ELR (cell line): ENCODE results near the gene TAF7.
A peak's percentile ranks its signal among the peaks of the same experiment; 100 is the strongest.
"Not testable (repeated sequence)": the region's sequence is repeated elsewhere in the genome, so short reads cannot be mapped to it uniquely, and the experiment has no call there.

Source experiments
- DNase-seq: peaks from one replicate; pipeline ENCODE4 v3.0.0-alpha.2; 2015; ENCODE audit warnings: low read depth

The TAF7 gene

DNA sequence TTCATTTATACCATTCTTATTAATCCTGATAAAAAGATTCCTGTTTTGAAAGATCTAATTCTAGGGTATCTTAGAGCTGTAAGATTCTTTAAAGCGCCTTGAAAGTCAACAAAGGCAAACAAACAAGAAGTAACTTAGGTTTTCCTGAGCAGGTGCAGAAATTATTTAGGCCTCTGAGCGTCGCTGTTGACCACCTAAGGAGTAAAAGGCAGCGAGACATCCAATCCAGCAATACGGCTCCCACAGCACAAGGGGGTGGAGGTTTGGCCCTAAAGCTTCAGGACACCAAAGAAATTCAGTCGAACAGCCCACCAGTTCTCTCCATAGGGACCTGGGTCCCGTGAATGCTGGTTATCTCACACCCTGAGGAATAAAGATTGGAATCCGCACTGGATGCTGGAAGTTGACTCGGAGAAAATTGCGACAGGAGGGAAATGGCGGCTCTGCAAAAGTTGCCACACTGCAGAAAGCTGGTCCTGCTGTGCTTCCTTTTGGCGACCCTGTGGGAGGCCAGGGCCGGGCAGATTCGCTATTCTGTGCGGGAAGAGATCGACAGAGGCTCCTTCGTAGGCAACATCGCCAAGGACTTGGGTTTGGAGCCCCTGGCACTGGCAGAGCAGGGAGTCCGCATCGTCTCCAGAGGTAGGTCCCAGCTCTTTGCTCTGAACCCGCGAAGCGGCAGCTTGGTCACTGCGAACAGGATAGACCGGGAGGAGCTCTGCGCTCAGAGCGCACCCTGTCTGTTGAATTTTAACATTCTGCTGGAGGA, 18.1 kb upstream of the TAF7 start, which contains the start of gene PCDHGA2:
Gene PCDHGA2, plus strand, starts transcription at position 223 of the 769 bp plus-strand sequence.
- DNase-seq: peak; percentile 67

DNA sequence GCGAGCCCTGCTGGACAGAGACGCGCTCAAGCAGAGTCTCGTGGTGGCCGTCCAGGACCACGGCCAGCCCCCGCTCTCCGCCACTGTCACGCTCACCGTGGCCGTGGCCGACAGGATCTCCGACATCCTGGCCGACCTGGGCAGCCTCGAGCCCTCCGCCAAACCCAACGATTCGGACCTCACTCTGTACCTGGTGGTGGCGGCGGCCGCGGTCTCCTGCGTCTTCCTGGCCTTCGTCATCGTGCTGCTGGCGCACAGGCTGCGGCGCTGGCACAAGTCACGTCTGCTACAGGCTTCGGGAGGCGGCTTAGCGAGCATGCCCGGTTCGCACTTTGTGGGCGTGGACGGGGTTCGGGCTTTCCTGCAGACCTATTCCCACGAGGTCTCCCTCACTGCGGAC, 12.0 kb upstream of the TAF7 start:
- not testable (repeated sequence) for DNase-seq

DNA sequence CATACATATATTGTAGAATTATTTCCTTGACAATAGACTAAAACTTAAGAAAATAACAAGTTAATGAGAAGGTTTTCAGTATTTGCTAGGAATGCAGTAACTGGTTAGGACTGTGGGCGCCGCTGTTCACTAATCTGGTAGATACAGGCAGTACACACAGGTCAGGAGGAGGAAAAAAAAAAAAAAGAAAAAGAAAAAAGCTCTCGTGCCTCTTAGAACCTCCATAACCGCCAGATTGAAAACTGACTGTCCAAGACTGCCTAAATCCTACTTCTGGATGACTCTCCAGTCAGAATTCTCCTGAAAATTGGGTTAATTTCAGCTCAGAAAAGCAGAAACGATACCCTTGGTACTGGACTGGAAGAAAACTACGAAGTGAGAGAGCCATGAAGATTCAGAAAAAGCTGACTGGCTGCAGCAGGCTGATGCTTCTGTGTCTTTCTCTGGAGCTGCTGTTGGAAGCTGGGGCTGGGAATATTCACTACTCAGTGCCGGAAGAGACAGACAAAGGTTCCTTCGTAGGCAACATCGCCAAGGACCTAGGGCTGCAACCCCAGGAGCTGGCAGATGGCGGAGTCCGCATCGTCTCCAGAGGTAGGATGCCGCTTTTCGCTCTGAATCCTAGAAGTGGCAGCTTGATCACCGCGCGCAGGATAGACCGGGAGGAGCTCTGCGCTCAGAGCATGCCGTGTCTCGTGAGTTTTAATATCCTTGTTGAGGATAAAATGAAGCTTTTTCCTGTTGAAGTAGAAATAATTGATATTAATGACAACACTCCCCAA, 9.9 kb upstream of the TAF7 start, which contains the start of gene PCDHGA1:
Gene PCDHGA1, plus strand, starts transcription at position 216 of the 782 bp plus-strand sequence.
- peak; percentile 74 for DNase-seq

DNA sequence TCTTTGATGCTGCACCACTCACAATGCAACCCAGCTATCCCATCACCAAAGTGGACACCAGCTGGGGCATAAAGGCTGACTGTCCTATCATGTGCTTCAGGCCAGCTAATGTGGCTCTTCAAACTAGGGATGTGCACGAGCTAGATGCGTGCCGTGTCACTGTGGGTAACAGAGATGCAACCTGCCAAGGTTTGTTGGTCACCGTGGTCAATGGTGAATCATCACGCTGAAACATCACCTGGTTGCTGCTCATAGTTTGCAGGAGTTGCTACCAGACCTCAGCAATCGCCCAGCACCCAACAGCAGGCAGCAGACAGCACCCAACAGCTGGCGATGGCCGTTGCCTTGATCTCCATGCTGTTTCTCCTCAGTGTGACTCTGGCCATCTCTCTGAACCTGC, 7.6 kb upstream of the TAF7 start:
- DNase-seq: no peak

DNA sequence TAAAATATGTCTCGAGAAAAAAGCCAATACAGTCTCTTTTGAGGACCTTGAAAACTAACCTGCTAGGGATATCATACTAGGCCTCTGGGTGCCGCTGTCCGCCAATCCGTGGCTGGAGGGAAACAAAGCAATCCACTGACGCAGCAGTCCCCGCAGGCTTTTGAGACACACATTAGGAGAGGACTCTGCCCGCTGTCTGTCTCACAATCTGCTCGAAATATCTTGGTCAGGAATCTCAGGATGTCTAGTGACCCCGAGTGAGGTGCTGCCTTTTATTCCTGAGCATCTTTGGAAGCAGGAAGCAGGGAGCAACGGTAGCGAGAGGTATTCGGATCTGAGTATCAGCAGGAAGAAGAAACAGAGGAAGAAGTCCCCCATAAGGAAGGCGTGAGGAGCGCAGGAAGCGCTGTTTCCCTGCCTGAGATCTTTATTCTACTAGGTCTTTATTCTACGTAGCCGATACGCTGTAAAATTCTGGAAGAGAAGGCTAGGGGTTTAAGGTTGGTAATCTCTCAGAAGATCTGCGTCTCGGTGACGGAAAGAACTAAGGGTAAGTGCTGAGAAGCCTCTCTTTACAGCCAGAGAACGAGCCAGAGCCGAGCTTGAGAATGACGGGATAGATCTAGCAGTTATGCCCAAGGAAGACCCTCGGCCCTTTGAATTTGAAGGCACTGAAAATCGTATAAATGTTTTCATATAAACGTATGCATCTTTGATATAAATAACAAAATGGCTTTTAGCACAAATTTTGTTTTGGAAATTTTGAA, 5.7 kb upstream of the TAF7 start:
- peak; percentile 82 for DNase-seq

DNA sequence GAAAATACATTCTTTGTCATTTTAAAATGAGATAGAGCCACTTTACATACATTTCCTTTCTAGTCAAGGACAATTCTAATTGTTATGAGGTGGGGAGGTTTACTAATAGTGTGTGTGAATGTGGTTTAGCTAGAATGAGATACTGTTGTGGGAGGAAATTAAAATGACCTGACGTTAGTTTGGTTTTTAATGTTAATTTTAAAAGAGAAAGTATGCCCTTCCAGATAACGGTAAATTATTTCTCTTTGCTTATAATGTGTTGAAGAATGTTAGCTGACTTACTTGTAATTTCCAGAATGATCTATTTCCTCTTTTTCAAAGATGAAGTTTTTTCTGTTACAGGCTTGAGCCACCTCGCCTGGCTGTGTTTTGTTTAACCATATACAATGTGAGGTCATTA, 1.7 kb upstream of the TAF7 start:
- DNase-seq: no peak

DNA sequence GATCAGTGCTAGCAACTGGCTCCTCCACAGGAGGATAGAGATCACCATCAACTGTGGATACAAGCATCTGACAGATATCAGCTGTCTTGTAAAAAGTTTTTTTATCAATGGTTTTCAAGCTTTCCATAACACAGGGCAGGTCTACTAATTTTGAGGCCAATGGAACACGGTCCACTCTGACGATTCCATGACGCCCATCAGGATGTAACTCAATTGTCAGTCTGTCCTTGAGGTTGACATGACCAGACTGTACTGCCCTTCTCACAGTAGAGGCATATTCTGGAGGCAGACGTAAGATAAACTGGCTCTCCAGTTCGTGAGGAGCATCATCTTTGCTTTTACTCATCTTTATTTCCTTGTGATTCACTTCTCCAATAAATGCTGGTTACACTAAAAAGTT, 885 bp downstream of the TAF7 start:
- DNase-seq: no peak

DNA sequence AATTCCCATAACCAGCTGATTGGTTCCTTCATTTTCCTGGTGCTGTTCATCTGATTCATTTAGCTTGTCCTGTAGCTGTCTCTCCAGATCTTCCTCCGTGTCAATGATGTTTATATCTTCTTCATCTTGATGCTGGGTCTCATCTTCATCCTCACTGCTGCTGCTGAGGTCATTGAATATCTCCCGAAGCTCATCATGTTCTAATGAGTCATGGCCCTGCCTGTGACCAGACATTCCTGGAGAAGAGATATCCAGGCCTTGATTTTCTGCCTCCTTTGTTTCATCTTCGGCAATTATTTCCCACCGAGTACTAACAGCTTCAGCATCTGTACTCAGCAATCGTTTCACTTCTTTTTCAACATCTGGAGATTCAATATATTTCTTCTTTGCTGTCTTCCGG, 1.4 kb downstream of the TAF7 start:
- peak; percentile 49 for DNase-seq

DNA sequence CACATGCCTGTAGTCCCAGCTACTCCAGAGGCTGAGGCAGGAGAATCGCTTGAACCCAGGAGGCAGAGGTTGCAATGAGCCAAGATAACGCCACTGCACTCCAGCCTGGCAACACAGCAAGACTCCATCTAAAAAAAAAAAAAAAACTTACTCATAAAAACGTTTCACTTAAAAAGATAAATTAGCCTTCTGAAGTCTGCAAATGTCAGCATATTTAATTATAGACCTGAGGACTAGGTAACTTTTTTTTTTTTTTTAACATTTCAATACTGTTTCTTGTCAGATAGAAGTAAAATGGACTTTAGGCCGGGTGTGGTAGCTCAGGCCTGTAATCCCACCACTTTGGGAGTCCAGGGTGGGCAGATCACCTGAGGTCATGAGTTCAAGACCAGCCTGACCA, 3.6 kb downstream of the TAF7 start:
- not testable (repeated sequence) for DNase-seq

DNA sequence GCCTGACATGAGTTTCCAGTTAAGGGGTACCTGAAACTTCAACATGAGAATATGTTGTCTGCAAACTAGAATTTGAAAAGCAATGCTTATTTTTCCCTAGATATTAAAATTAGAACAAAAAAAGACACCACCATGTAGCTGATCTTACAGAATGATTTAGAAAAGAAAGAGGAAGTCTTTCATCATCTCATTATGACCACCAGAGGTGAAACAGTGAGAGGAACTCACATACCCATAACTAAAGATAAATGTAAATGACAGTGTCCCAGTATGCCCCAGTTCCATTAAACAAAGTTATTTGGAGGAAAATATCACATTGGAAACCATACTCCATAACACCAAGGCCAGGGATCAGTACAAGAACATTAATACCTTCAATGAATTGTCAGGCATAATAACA, 6.9 kb downstream of the TAF7 start:
- no peak for DNase-seq

DNA sequence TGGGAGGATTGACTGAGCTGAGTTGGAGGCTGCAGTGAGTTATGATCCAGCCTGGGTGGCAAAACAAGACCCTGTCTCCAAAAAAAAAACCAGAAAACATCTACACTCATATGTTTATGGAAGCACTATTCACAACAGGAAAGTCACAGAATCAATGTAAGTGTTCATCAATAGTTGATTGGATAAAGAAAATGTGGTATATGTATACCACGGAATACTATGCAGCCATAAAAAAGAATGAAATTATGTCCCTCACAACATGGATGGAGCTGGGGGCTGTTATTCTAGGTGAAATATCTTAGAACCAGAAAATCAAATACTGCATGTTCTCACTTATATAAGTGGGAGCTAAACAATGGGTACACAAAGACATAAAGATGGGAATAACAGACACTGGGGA, 14.0 kb downstream of the TAF7 start:
- no peak for DNase-seq

DNA sequence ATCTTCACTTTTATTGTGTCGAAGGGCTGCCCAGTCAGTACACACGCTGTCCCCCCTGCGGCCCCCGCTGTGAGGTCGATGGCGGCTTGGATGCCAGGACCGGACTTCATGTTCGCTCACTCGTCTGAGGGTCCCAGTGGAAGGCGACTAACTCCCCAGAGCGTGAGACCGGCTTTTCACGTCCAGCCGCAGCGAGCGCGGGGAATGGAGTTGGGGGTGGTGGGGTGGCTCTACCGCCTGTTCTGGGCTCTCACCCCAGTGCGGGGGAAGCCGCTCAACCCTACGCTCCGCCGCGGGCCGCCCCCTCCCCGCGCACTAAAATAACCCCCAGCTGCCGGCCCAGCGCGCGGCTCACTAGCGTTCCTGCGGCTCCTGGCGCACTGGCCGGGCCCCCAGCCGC, 16.8 kb downstream of the TAF7 start, which contains the start of gene SLC25A2:
Gene SLC25A2, minus strand, starts transcription at position 294 of the 400 bp plus-strand sequence. Its CDS starts 184 bp downstream, at position 110.
- DNase-seq: no peak

DNA sequence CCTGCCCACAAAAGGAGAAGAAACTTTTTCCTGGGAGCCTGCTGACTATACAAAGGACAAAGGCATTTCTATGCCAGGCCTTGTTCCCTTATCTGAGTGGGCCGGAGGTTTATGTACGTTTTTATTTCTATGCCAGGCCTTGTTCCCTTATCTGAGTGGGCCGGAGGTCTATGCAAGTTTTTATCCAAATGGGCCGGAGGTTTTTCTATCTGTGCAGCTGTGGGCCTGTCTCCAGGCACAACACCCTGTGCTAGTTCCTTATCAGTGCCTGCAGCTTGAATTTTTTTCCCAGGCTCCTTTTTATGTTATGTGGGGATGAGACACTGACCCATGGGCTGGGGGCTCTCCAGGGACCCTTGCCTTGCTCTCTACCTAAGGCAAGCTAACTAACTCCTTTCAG, 22.2 kb downstream of the TAF7 start:
- DNase-seq: no peak

DNA sequence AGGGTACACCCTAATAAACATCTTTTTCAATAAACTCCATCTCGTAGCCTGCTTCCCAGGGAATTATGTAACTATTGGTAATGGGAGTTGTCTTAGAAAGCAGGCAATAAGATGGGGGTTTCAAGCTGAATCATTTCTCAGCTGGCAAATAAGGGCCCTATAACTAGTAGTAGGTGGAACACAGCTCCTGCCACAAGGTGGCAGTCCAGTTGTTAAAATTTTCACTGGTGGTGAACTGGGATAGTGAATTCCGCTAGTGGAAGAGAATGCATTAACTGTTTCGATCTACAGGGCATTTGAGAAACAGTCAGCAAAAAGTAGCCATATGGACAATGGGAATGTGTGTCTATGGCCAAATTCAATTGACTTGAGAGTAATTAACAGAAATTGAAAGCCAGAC, 47.7 kb downstream of the TAF7 start:
- peak; percentile 3 for DNase-seq

DNA sequence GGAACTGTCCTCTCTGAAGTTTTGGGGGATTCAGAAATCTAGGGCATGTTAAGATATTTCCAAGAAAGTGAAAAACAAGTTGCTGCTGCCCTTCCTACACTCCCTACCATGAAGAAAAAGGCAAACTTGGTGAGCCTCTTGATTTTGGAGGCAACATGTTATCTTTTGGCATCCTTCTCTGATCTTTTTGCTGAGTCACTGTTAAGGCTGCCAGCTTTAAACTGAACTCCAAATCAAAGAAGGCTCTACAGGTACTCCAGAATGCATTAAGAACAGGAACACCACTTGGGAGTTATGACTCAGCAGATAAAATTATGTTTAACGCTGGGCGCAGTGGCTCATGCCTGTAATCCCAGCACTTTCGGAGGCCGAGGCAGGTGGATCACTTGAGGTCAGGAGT, 51.4 kb downstream of the TAF7 start:
- DNase-seq: no peak
